ENCODE results near the gene TPCN2. TPM values are rescaled to one million over a fixed set of nuclear protein-coding genes. Genes with fewer than 3 reads are reported as not detected.

Gene TPCN2
- total RNA-seq, 2 donors from 2014 or later = 17.6 to 31.0 TPM

DNA sequence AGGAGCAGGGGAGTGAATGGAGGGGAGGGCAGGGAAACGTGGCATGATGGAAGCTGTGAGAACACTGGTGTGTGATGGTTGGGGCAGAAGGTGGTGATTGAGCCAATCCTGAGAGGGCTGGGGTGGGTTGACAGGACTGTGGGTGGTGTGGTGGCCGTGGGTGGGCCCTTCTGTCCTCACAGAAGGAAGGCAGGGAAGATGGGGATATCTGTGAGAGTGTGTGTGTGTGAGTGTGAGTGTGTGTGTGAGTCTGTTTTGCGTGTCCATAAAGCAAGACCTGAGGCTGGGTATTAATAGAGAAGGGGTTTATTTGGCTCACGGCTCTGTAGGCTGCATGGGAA, 13.0 kb downstream of the TPCN2 start:
- peaks cover 0 to 4% of the 10 kb centered on the region in 2 donors for H3K36me3 ChIP-seq
- no peaks in the 10 kb centered on the region for H3K27me3 ChIP-seq (replicated peaks; ENCODE audit: insufficient read depth)
- H3K4me3 ChIP-seq = no peak overlapping the region
- H3K27ac ChIP-seq = no peak overlapping the region
- WGBS = 70% methylated on average over 4 of the region's 4 CpGs
- H3K9me3 ChIP-seq = no peaks in the 10 kb centered on the region
- no peak for TF ChIP-seq POLR2AphosphoS5 (IDR thresholded peaks at IDR 0.05)
- TF ChIP-seq, protein P1, sequence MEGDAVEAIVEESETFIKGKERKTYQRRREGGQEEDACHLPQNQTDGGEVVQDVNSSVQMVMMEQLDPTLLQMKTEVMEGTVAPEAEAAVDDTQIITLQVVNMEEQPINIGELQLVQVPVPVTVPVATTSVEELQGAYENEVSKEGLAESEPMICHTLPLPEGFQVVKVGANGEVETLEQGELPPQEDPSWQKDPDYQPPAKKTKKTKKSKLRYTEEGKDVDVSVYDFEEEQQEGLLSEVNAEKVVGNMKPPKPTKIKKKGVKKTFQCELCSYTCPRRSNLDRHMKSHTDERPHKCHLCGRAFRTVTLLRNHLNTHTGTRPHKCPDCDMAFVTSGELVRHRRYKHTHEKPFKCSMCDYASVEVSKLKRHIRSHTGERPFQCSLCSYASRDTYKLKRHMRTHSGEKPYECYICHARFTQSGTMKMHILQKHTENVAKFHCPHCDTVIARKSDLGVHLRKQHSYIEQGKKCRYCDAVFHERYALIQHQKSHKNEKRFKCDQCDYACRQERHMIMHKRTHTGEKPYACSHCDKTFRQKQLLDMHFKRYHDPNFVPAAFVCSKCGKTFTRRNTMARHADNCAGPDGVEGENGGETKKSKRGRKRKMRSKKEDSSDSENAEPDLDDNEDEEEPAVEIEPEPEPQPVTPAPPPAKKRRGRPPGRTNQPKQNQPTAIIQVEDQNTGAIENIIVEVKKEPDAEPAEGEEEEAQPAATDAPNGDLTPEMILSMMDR (IDR thresholded peaks at IDR 0.05) = no peak
- no peak for TF ChIP-seq POLR2A (IDR thresholded peaks at IDR 0.05)
- H3K4me1 ChIP-seq (replicated peaks) = no peaks in the 10 kb centered on the region
- no peak for DNase-seq (ENCODE audit: low spot score)
- intact Hi-C loops (cut with DNase I) = no loop called here

DNA sequence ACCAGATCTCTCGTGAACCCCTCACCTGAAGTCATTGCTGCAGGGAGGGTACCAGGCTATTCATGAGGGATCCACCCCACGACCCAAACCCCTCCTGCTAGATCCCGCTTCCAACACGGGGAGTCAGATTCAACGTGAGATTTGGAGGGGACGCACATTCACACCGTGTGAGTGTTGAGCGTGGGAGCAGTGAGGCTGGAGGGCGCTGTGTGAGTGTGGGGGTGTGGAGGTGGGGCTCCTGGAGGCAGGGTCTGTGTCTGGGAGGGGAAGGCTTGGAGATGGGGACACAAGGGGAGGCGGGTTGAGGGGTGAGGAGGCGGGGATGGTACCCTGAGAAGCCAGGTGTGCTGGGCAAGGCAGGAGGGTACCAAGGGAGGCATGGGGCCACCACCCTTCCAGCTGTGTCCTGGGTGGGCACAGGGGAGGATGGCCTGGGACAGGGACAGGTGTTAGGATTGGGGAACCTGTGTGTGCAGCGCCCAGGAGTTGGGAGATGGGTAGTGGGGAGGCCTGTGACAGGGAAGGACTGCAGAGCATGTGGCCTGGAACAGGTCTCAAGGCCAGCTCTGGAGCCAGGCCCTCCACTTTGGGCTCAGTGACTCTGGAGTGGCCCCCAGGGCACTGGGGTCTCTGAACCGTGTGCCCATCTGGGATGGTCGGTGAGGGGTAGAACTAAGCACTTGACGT, 13.6 kb downstream of the TPCN2 start:
- no peak overlapping the region for H3K4me3 ChIP-seq
- H3K27me3 ChIP-seq (replicated peaks; ENCODE audit: insufficient read depth) = no peaks in the 10 kb centered on the region
- no peak for DNase-seq (ENCODE audit: low spot score)
- WGBS = 88% methylated on average over 15 of the region's 15 CpGs
- intact Hi-C loops (cut with DNase I) = no loop called here
- TF ChIP-seq, protein P1 (IDR thresholded peaks at IDR 0.05) = no peak
- no peak for TF ChIP-seq POLR2A (IDR thresholded peaks at IDR 0.05)
- TF ChIP-seq POLR2AphosphoS5 (IDR thresholded peaks at IDR 0.05) = no peak
- H3K27ac ChIP-seq = no peak overlapping the region
- H3K9me3 ChIP-seq = no peaks in the 10 kb centered on the region
- peaks cover 0 to 4% of the 10 kb centered on the region in 2 donors for H3K36me3 ChIP-seq
- no peaks in the 10 kb centered on the region for H3K4me1 ChIP-seq (replicated peaks)

DNA sequence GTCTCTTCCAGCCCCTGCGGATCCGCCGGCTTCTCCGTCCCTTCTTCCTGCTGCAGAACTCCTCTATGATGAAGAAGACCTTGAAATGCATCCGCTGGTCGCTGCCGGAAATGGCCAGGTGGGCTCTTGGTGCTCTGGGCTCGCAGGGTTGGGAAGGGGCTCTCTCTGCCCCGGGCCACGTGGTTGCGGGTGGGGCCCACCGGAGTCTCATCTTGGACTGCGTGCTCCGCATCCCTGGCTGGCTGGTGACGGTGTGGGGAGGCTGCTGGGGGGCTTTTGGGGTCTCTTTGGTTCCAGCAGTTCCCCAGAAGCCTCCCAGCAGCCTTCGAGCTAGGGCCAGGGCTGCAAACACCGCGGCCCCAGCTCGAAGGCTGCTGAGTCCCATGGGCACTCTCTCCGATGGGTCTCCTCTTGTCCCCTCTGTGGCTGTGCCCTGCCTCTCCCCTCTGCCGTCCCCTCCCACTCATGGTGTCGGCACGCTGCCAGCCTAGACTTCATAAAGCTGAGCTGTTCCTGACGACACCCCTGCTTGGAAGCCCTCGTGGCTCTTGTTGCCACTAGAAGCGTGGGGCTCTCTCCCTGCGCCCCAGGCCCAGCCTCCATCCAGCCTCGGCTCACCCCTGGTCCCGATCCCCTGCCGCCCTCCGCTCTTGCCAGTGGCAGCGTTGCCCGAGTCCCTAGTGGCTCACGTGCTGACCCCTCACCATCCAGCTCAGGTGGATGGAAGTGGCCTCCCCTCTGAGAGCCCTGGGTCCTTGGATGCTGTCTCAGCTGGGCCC, 14.3 kb downstream of the TPCN2 start:
- Histone ChIP-seq H3K9me3 (no peaks in the 10 kb centered on the region), H3K4me3 (no peak overlapping the region), H3K36me3 (peaks cover 0 to 4% of the 10 kb centered on the region in 2 donors), H3K4me1 (replicated peaks) (no peaks in the 10 kb centered on the region), H3K27ac (no peak overlapping the region), H3K27me3 (replicated peaks; ENCODE audit: insufficient read depth) (no peaks in the 10 kb centered on the region)
- WGBS = 91% methylated on average over 30 of the region's 34 CpGs
- TF ChIP-seq POLR2AphosphoS5 (IDR thresholded peaks at IDR 0.05) (no peak), POLR2A (IDR thresholded peaks at IDR 0.05) (no peak)
- TF ChIP-seq, protein P1 (IDR thresholded peaks at IDR 0.05) = no peak
- DNase-seq (ENCODE audit: low spot score) = no peak
- intact Hi-C loops (cut with DNase I) = no loop called here

DNA sequence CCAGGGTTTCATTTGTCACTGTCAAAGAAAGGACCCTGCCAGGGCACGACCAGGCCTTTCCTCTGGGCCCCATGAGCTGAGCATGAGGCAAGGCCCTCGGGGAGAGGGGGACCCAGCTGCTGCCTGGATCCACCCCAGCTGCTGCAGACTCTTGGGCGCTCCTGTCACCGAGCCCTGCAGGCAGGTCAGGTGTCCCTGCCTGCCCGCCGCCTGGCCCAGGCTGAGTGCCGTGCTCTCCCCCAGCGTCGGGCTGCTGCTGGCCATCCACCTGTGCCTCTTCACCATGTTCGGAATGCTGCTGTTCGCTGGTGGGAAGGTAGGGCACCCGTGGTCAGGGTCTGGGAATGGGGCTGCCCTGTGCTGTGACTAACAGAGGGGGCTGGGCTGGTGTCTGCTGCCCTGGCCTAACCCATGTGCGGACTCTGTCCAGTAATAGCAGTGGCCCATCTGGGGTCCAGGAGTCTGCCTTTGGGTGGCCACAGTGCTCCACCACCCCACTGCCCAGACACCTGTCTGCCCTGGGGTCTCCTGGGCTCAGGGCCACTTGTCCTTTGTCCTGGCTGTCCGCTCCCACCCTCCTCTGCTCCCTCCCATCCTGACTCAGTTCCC, 15.0 kb downstream of the TPCN2 start:
- TF ChIP-seq, protein P1 (IDR thresholded peaks at IDR 0.05) = no peak
- 86% methylated on average over 13 of the region's 14 CpGs for WGBS
- DNase-seq (ENCODE audit: low spot score) = no peak
- H3K27me3 ChIP-seq (replicated peaks; ENCODE audit: insufficient read depth) = no peaks in the 10 kb centered on the region
- no peak overlapping the region for H3K27ac ChIP-seq
- H3K4me1 ChIP-seq (replicated peaks) = no peaks in the 10 kb centered on the region
- H3K4me3 ChIP-seq = no peak overlapping the region
- intact Hi-C loops (cut with DNase I) = no loop called here
- peaks cover 0 to 4% of the 10 kb centered on the region in 2 donors for H3K36me3 ChIP-seq
- H3K9me3 ChIP-seq = no peaks in the 10 kb centered on the region
